Right ventricle myocardium inferior (tissue), 1 donor: ENCODE results near the gene RNF40. TPM values are rescaled to one million over a fixed set of nuclear protein-coding genes. Genes with fewer than 3 reads are reported as not detected.
A peak's percentile ranks its signal among the peaks of the same experiment; 100 is the strongest.

Source experiments
- ATAC-seq: fragments of 200-7000 bp; cut with Tn5 transposase; one replicate; pipeline ENCODE4 v1.9.1; 2020; ENCODE audit warnings: mild to moderate bottlenecking, moderate library complexity
- DNase-seq: peaks from one replicate; pipeline ENCODE4 v3.0.0; 2021; ENCODE audit errors: missing footprints
- intact Hi-C: fragments of 100-400 bp; cut with DNase I; formaldehyde crosslinking; loops from one replicate; pipeline ENCODE4 v1.11.0; 2022
- total RNA-seq: library from RNA; stranded (reverse); fragmentation: NEBNext Ultra II Directional; extraction: Animal tissue kit (Norgen Biotek cat#: 25700); gene quantifications from one replicate; pipeline ENCODE4 v1.2.1, GENCODE V29; 2021
- donor health status: DM: no; HTN: yes; CAD: no; lungs with severe emphysema.

Gene RNF40
- total RNA-seq, 1 donor from 2014 or later, result 42.6 TPM

GRCh38 chr16:30738984-30739951 lies 22.9 kb upstream of the RNF40 start:
- DNase-seq (no peak), ATAC-seq (no peak)
- intact Hi-C loops, result no loop called here

GRCh38 chr16:30740364-30741251 lies 21.5 kb upstream of the RNF40 start:
- ATAC-seq, result peak; percentile 72
- intact Hi-C loops, result no loop called here
- peak; percentile 88 for DNase-seq

- DNase-seq (no peak), ATAC-seq (no peak)
- intact Hi-C loops, result no loop called here
These were observed 20.6 kb upstream of the RNF40 start for GRCh38 chr16:30741461-30741914.

GRCh38 chr16:30743716-30744115 lies 18.4 kb upstream of the RNF40 start:
- intact Hi-C loops, result no loop called here
- no peak for DNase-seq
- peak; percentile 53 for ATAC-seq

GRCh38 chr16:30744183-30744582 lies 17.9 kb upstream of the RNF40 start:
- no peak for DNase-seq
- ATAC-seq, result peak; percentile 33
- intact Hi-C loops, result no loop called here

GRCh38 chr16:30745082-30745481 lies 17.0 kb upstream of the RNF40 start:
- ATAC-seq (no peak), DNase-seq (no peak)
- intact Hi-C loops, result no loop called here

- intact Hi-C loops, result no loop called here
- no peak for ATAC-seq
- no peak for DNase-seq
These were observed 15.4 kb upstream of the RNF40 start for GRCh38 chr16:30746638-30747175.

- intact Hi-C loops, result no loop called here
- ATAC-seq, result no peak
- no peak for DNase-seq
These were observed 14.8 kb upstream of the RNF40 start for GRCh38 chr16:30747331-30747730.

- ATAC-seq (peak; percentile 97), DNase-seq (peak; percentile 100)
- intact Hi-C loops, result no loop called here
These were observed 14.1 kb upstream of the RNF40 start, which contains the start of gene PHKG2 for GRCh38 chr16:30747799-30748633. Gene PHKG2 (plus strand): TSS chr16:30748425. CDS start chr16:30748821, 396 bp downstream.

GRCh38 chr16:30748634-30749445 lies 13.3 kb upstream of the RNF40 start:
- ATAC-seq (peak; percentile 17), DNase-seq (no peak)
- intact Hi-C loops, result no loop called here

GRCh38 chr16:30750201-30750600 lies 11.9 kb upstream of the RNF40 start:
- intact Hi-C loops, result no loop called here
- DNase-seq (no peak), ATAC-seq (no peak)

GRCh38 chr16:30750876-30751465 lies 11.2 kb upstream of the RNF40 start:
- intact Hi-C loops, result no loop called here
- DNase-seq, result no peak

GRCh38 chr16:30753596-30753995 lies 8.5 kb upstream of the RNF40 start:
- DNase-seq, result no peak
- intact Hi-C loops, result no loop called here

More at GRCh38 chr16:30750876-30751465, 11.2 kb upstream of the RNF40 start:
- ATAC-seq, result no peak

GRCh38 chr16:30755955-30756780 lies 6.0 kb upstream of the RNF40 start:
- ATAC-seq (no peak), DNase-seq (peak; percentile 14)
- intact Hi-C loops, result no loop called here

More at GRCh38 chr16:30753596-30753995, 8.5 kb upstream of the RNF40 start:
- no peak for ATAC-seq

- intact Hi-C loops, result no loop called here
- no peak for DNase-seq
- ATAC-seq, result no peak
These were observed 5.4 kb upstream of the RNF40 start for GRCh38 chr16:30756781-30757100.

GRCh38 chr16:30757316-30757715 lies 4.8 kb upstream of the RNF40 start:
- ATAC-seq (no peak), DNase-seq (no peak)
- intact Hi-C loops, result no loop called here
